H1 (cell line): Measurements from ENCODE around the gene NUBP2. TPM values are rescaled to one million over a fixed set of nuclear protein-coding genes. Genes with fewer than 3 reads are reported as not detected.

Experiments
- CTCF ChIA-PET: fragments of 300-600 bp; sonication (Branson Sonifier 250); formaldehyde crosslinking; loops from one replicate; lab custom pipeline; 2021; ENCODE audit not compliant: partially characterized antibody; lab: Charles Lee
- POLR2A ChIA-PET: fragments of 300-600 bp; sonication (Branson Sonifier 250); formaldehyde crosslinking; loops from one replicate; lab custom pipeline; 2021; ENCODE audit warnings: inconsistent platforms; ENCODE audit not compliant: partially characterized antibody; lab: Charles Lee
- DNase-seq, 2 experiments: peaks; one replicate each; pipeline versions ENCODE4 v3.0.0 to v3.0.0-alpha.2; 2010 to 2022; ENCODE audit warnings: low spot score in 2 of 2, low read depth in 1 of 2, mixed read lengths in 1 of 2
- FAIRE-seq: peaks from 2 replicates; lab custom pipeline; 2011; peaks lifted over from hg19 to GRCh38; lab: Jason Lieb, UNC
- H2AFZ ChIP-seq: 2 replicates; pipeline ENCODE4 v1.8.1; 2012; ENCODE audit warnings: low read length, inconsistent platforms
- H2AK5ac ChIP-seq: 2 replicates; pipeline ENCODE4 v1.6.1; 2013; ENCODE audit warnings: low read depth, low read length
- H2BK120ac ChIP-seq: replicated peaks from 2 replicates; pipeline ENCODE3; 2013; ENCODE audit warnings: low read depth, low read length, inconsistent platforms
- H2BK12ac ChIP-seq: 2 replicates; pipeline ENCODE4 v1.6.1; 2013; ENCODE audit warnings: low read depth, low read length
- H2BK15ac ChIP-seq: 2 replicates; pipeline ENCODE4 v1.6.1; 2013; ENCODE audit warnings: low read length
- H2BK20ac ChIP-seq: 2 replicates; pipeline ENCODE4 v1.6.1; 2013; ENCODE audit warnings: low read length
- H2BK5ac ChIP-seq: 2 replicates; pipeline ENCODE4 v1.6.1; 2013; ENCODE audit warnings: low read depth, low read length
- H3K14ac ChIP-seq: 2 replicates; pipeline ENCODE4 v1.6.1; 2013; ENCODE audit warnings: inconsistent platforms; ENCODE audit not compliant: insufficient read length
- H3K18ac ChIP-seq: 2 replicates; pipeline ENCODE4 v1.6.1; 2013; ENCODE audit warnings: low read length; ENCODE audit errors: extremely low read depth
- H3K23ac ChIP-seq: 2 replicates; pipeline ENCODE4 v1.6.1; 2013; ENCODE audit warnings: inconsistent platforms; ENCODE audit not compliant: insufficient read length
- H3K23me2 ChIP-seq: 2 replicates; pipeline ENCODE4 v1.6.1; 2013; ENCODE audit warnings: low read depth, low read length
- H3K27ac ChIP-seq: 2 replicates; pipeline ENCODE4 v1.6.1; 2011; ENCODE audit warnings: low read depth, low read length, inconsistent platforms
- H3K27me3 ChIP-seq, 4 experiments: replicated peaks in 1 of 4; 1 replicate in 1 of 4; 2 replicates in 3 of 4; pipeline versions ENCODE4 v1.6.1 to v1.8.1; 2011 to 2013; ENCODE audit warnings: low read length in 3 of 4, mild to moderate bottlenecking in 3 of 4, inconsistent platforms in 2 of 4, mixed read lengths in 2 of 4, moderate library complexity in 1 of 4; ENCODE audit not compliant: control insufficient read depth in 3 of 4, insufficient read depth in 3 of 4; ENCODE audit errors: extremely low read depth in 1 of 4
- H3K36me3 ChIP-seq, 4 experiments: 2 replicates each; pipeline versions ENCODE4 v1.6.1 to v1.8.1; 2011 to 2013; ENCODE audit warnings: mild to moderate bottlenecking in 4 of 4, low read length in 3 of 4, moderate library complexity in 2 of 4, control low read depth in 1 of 4, inconsistent platforms in 1 of 4; ENCODE audit not compliant: insufficient read depth in 4 of 4, control insufficient read depth in 2 of 4
- H3K4ac ChIP-seq: replicated peaks from 2 replicates; pipeline ENCODE3; 2013; ENCODE audit warnings: low read length, low read depth, mixed read lengths, inconsistent platforms; ENCODE audit not compliant: insufficient read length
- H3K4me1 ChIP-seq, 4 experiments: replicated peaks in 1 of 4; 1 replicate in 1 of 4; 2 replicates in 3 of 4; pipeline versions ENCODE4 v1.6.1 to v1.8.1; 2011 to 2013; ENCODE audit warnings: low read length in 3 of 4, inconsistent platforms in 2 of 4, mixed read lengths in 1 of 4; ENCODE audit not compliant: insufficient read depth in 4 of 4, control insufficient read depth in 3 of 4
- H3K4me2 ChIP-seq, 2 experiments: 2 replicates each; pipeline versions ENCODE4 v1.6.1 to v1.8.1; 2011 to 2013; ENCODE audit warnings: low read depth in 2 of 2, low read length in 2 of 2, control low read depth in 1 of 2, inconsistent platforms in 1 of 2, mild to moderate bottlenecking in 1 of 2; ENCODE audit not compliant: insufficient read depth in 1 of 2
- H3K4me3 ChIP-seq, 4 experiments: fragments of 200-600, 300-600 bp in 1 of 4; sonication (generic), shearing (Covaris generic), sonication (Bioruptor Twin) in 1 of 4; 2 replicates each; pipeline versions ENCODE4 v1.5.1 to v1.8.1; 2011 to 2016; ENCODE audit warnings: low read length in 4 of 4, low read depth in 3 of 4, control low read depth in 2 of 4, inconsistent platforms in 2 of 4, mild to moderate bottlenecking in 2 of 4, mixed read lengths in 1 of 4, moderate library complexity in 1 of 4; ENCODE audit not compliant: insufficient read depth in 2 of 4; ENCODE audit errors: extremely low read depth in 1 of 4
- H3K56ac ChIP-seq: replicated peaks from 2 replicates; pipeline ENCODE3; 2013; ENCODE audit warnings: low read depth, mild to moderate bottlenecking, mixed read lengths, low read length, inconsistent platforms; ENCODE audit not compliant: insufficient read length
- H3K79me1 ChIP-seq: 2 replicates; pipeline ENCODE4 v1.6.1; 2013; ENCODE audit warnings: low read depth, low read length, control low read depth
- H3K79me2 ChIP-seq, 2 experiments: 2 replicates each; pipeline versions ENCODE4 v1.6.1 to v1.8.1; 2012 to 2013; ENCODE audit warnings: low read length in 2 of 2, mild to moderate bottlenecking in 2 of 2, inconsistent platforms in 1 of 2; ENCODE audit not compliant: insufficient read depth in 2 of 2, control insufficient read depth in 1 of 2
- H3K9ac ChIP-seq, 4 experiments: replicated peaks in 1 of 4; 1 replicate in 1 of 4; 2 replicates in 3 of 4; pipeline versions ENCODE4 v1.6.1 to v1.8.1; 2011 to 2013; ENCODE audit warnings: low read depth in 3 of 4, low read length in 3 of 4, control low read depth in 2 of 4, mild to moderate bottlenecking in 2 of 4, moderate library complexity in 2 of 4, inconsistent platforms in 1 of 4; ENCODE audit errors: extremely low read depth in 1 of 4
- H3K9me3 ChIP-seq, 2 experiments: 2 replicates each; pipeline versions ENCODE4 v1.6.1 to v1.8.1; 2012 to 2013; ENCODE audit warnings: mild to moderate bottlenecking in 2 of 2, moderate library complexity in 2 of 2, control low read depth in 1 of 2, inconsistent platforms in 1 of 2, low read depth in 1 of 2, low read length in 1 of 2, mixed read lengths in 1 of 2; ENCODE audit not compliant: insufficient read depth in 2 of 2
- H4K20me1 ChIP-seq, 2 experiments: replicated peaks in 1 of 2; 2 replicates each; pipeline versions ENCODE3 to v1.8.1; 2011 to 2013; ENCODE audit warnings: inconsistent platforms in 2 of 2, low read length in 2 of 2, mild to moderate bottlenecking in 1 of 2; ENCODE audit not compliant: insufficient read depth in 2 of 2, control insufficient read depth in 1 of 2
- H4K5ac ChIP-seq: 2 replicates; pipeline ENCODE4 v1.6.1; 2013; ENCODE audit warnings: low read length, low read depth, mixed read lengths, inconsistent platforms; ENCODE audit not compliant: insufficient read length
- H4K8ac ChIP-seq: 2 replicates; pipeline ENCODE4 v1.8.0; 2013; ENCODE audit warnings: mild to moderate bottlenecking, moderate library complexity, low read length, inconsistent platforms; ENCODE audit not compliant: insufficient read depth; ENCODE audit errors: extremely low read depth
- H4K91ac ChIP-seq: replicated peaks from 2 replicates; pipeline ENCODE3; 2013; ENCODE audit warnings: low read length, mixed read lengths, inconsistent platforms; ENCODE audit not compliant: insufficient read length
- CHD1 ChIP-seq: IDR thresholded peaks from 2 replicates; pipeline ENCODE4 v1.6.1; 2012; ENCODE audit warnings: low read depth, low read length, improper control_type of control experiment
- CHD2 ChIP-seq: IDR thresholded peaks from 2 replicates; pipeline ENCODE4 v1.6.1; 2012; ENCODE audit warnings: low read length, improper control_type of control experiment
- CTBP2 ChIP-seq: IDR thresholded peaks from 2 replicates; pipeline ENCODE4 v1.7.0; 2011; ENCODE audit warnings: borderline replicate concordance, mild to moderate bottlenecking, moderate library complexity, mixed read lengths, low read length; ENCODE audit not compliant: insufficient read depth, insufficient read length
- E2F6 ChIP-seq: IDR thresholded peaks from 2 replicates; pipeline ENCODE4 v1.6.1; 2012; ENCODE audit warnings: inconsistent platforms
- GABPA ChIP-seq: IDR thresholded peaks from 2 replicates; pipeline ENCODE4 v1.6.1; 2011; ENCODE audit warnings: mild to moderate bottlenecking, low read length, moderate library complexity, borderline replicate concordance; ENCODE audit not compliant: insufficient read depth
- HDAC6 ChIP-seq: IDR thresholded peaks from one replicate; pipeline ENCODE4 v1.7.1; 2012; ENCODE audit warnings: low read depth, mild to moderate bottlenecking, inconsistent platforms, low read length, moderate library complexity
- KDM1A ChIP-seq: fragments of 200-600, 300-600 bp; sonication (generic); IDR thresholded peaks from 2 replicates; pipeline ENCODE4 v1.7.1; 2016; ENCODE audit warnings: mild to moderate bottlenecking, low read length, borderline replicate concordance
- KDM5A ChIP-seq: fragments of 200-600 bp; IDR thresholded peaks from 2 replicates; pipeline ENCODE4 v1.7.1; 2012; ENCODE audit warnings: mild to moderate bottlenecking, low read length, inconsistent platforms, mixed read lengths
- PHF8 ChIP-seq: fragments of 200-600 bp; sonication (generic); conservative IDR thresholded peaks from 2 replicates; pipeline ENCODE4 v1.7.1; 2012; ENCODE audit warnings: low read depth, mild to moderate bottlenecking, inconsistent platforms, low read length, moderate library complexity
- SAP30 ChIP-seq: fragments of 300-600 bp; sonication (generic); IDR thresholded peaks from 2 replicates; pipeline ENCODE4 v1.7.1; 2012; ENCODE audit warnings: low read length, moderate library complexity, mild to moderate bottlenecking, inconsistent platforms; ENCODE audit not compliant: insufficient read depth, insufficient replicate concordance
- TAF7 ChIP-seq: optimal IDR thresholded peaks from 2 replicates; pipeline ENCODE3; 2011; ENCODE audit warnings: low read depth, mild to moderate bottlenecking, inconsistent platforms, low read length, moderate library complexity, borderline replicate concordance
- TBP ChIP-seq: IDR thresholded peaks from 2 replicates; pipeline ENCODE4 v1.6.1; 2011; ENCODE audit warnings: low read depth, low read length, improper control_type of control experiment
- YY1 ChIP-seq: IDR thresholded peaks from 2 replicates; pipeline ENCODE4 v1.6.1; 2011; ENCODE audit warnings: low read depth, mild to moderate bottlenecking, low read length
- WGBS, 2 experiments: shearing (Covaris generic) in 1 of 2; methylation state at CpG; one replicate each; pipeline versions ENCODE4 v1.1.6 to v1.1.7; 2013 to 2015; ENCODE audit warnings: low lambda C conversion rate in 2 of 2, mixed read lengths in 2 of 2, inconsistent platforms in 1 of 2, low coverage in 1 of 2, missing lambda C conversion rate in 1 of 2; ENCODE audit not compliant: insufficient replicate concordance in 2 of 2, insufficient coverage in 1 of 2, insufficient read length in 1 of 2; ENCODE audit errors: extremely low coverage in 1 of 2, missing lambda C conversion rate in 1 of 2; 5-methylcytosine and 5-hydroxymethylcytosine counted together
- polyA plus RNA-seq, 7 experiments: library from polyadenylated mRNA; depleted of rRNA in 3 of 7; stranded (reverse) in 5 of 7; unstranded in 2 of 7; fragments of >200 nt in 5 of 7; fragments of 200-250 nt in 2 of 7; gene quantifications; 1 replicate in 5 of 7; 2 replicates in 1 of 7; 4 replicates in 1 of 7; pipeline versions ENCODE4 v1.2.1 to v1.2.3, GENCODE V29; 2011 to 2013; ENCODE audit warnings: missing spikeins in 2 of 7, mixed read lengths in 2 of 7
- total RNA-seq: library from RNA; stranded (reverse); fragmentation: NEBNext Ultra II Directional; extraction: Animal tissue kit (Norgen Biotek cat#: 25700); gene quantifications from 2 replicates; pipeline ENCODE4 v1.2.1, GENCODE V29; 2021

NUBP2 gene
- total and polyA plus RNA-seq, 2 of the 8 experiments (the other 6 are each of a cell fraction or from before 2014, with no cell fraction given) = 70.3 to 96.9 TPM

GRCh38 chr16:1760911-1761310, 21.8 kb upstream of the NUBP2 start:
- Histone ChIP-seq H3K27ac (no peak overlapping the region), H3K79me1 (no peaks in the 10 kb centered on the region), H4K20me1 (peaks cover 1 to 8% of the 10 kb centered on the region in 2 experiments), H4K5ac (no peak overlapping the region), H2BK5ac (no peak overlapping the region), H2AFZ (no peak overlapping the region), H4K8ac (no peak overlapping the region; the same call in 1 of the 2 replicates), H3K4me3 (no peak overlapping the region), H2BK120ac (no peak overlapping the region), H3K27me3 (no peaks in the 10 kb centered on the region; a peak in 1 of 7 replicates), H2BK15ac (no peak overlapping the region), H4K91ac (no peak overlapping the region), H3K4ac (no peak overlapping the region), H3K36me3 (peaks cover 0 to 9% (median 3%) of the 10 kb centered on the region in 4 experiments; a peak in 4 of 8 replicates), H3K18ac (no peak overlapping the region), H3K9me3 (no peaks in the 10 kb centered on the region; a peak in 1 of 4 replicates), H3K23me2 (no peaks in the 10 kb centered on the region; the same call in 1 of the 2 replicates), H2BK20ac (no peak overlapping the region), H2AK5ac (no peak overlapping the region), H2BK12ac (no peak overlapping the region), H3K4me2 (no peak overlapping the region), H3K14ac (no peak overlapping the region), H3K56ac (no peak overlapping the region), H3K79me2 (no peaks in the 10 kb centered on the region; a peak in 1 of 4 replicates), H3K23ac (no peak overlapping the region), H3K4me1 (peaks cover 0 to 13% (median 7%) of the 10 kb centered on the region in 4 experiments; a peak in 5 of 7 replicates), H3K9ac (no peak overlapping the region)
- ChIA-PET POLR2A (interaction anchor here (0.6 to 3.4 kb wide), 3 partner anchors 9 to 283 kb away, joined by 3 to 29 read pairs (median 3); partner anchors contain the start of genes EME2, MRPS34 and NME3), CTCF (interaction anchor here (1.7 kb wide), 1 partner anchor 37 kb away, joined by 9 read pairs; no protein-coding TSS in a partner anchor)
- no peak for DNase-seq
- no peak for FAIRE-seq
- WGBS, 2 experiments = 93% methylated on average over 13 of the region's 15 CpGs; no CpG with 5 or more reads in 1 of the 2 experiments
- no peak for TF ChIP-seq YY1
- TF ChIP-seq KDM5A = no peak
- TF ChIP-seq KDM1A = no peak
- no peak for TF ChIP-seq TAF7
- TF ChIP-seq SAP30 = no peak
- TF ChIP-seq PHF8 = no peak
- TF ChIP-seq CHD1 = no peak
- no peak for TF ChIP-seq GABPA
- TF ChIP-seq E2F6 = no peak
- TF ChIP-seq CHD2 = no peak
- no peak for TF ChIP-seq HDAC6
- TF ChIP-seq TBP = no peak
- TF ChIP-seq CTBP2 = no peak
